DOHH2 (cell line): Measurements from ENCODE around the gene MLXIP.
A peak's percentile ranks its signal among the peaks of the same experiment; 100 is the strongest.

ENCODE experiments used
- H3F3A ChIP-seq: fragments of 200-600 bp; sonication (generic), shearing (Covaris generic); 2 replicates; pipeline ENCODE4 v1.6.0; 2016; ENCODE audit warnings: antibody characterized with exemption, mild to moderate bottlenecking; ENCODE audit not compliant: control insufficient read depth, insufficient read depth
- H3K27ac ChIP-seq: fragments of 200-600 bp; sonication (generic); 2 replicates; pipeline ENCODE4 v1.5.1; 2014; ENCODE audit warnings: low read depth, mild to moderate bottlenecking, low read length, moderate library complexity
- H3K27me3 ChIP-seq: fragments of 200-600 bp; sonication (generic); 2 replicates; pipeline ENCODE4 v1.6.1; 2014; ENCODE audit warnings: mild to moderate bottlenecking, low read length, mixed read lengths; ENCODE audit not compliant: control insufficient read depth
- H3K36me3 ChIP-seq: fragments of 200-600 bp; sonication (generic); 2 replicates; pipeline ENCODE4 v1.6.1; 2014; ENCODE audit warnings: mild to moderate bottlenecking, low read length, moderate library complexity, mixed read lengths; ENCODE audit not compliant: control insufficient read depth
- H3K4me1 ChIP-seq: fragments of 200-600 bp; sonication (generic); 2 replicates; pipeline ENCODE4 v1.6.1; 2014; ENCODE audit warnings: mild to moderate bottlenecking, low read length, mixed read lengths; ENCODE audit not compliant: control insufficient read depth
- H3K4me2 ChIP-seq: fragments of 200-600 bp; sonication (generic); 2 replicates; pipeline ENCODE4 v1.6.0; 2014; ENCODE audit warnings: mild to moderate bottlenecking, low read length, moderate library complexity
- H3K4me3 ChIP-seq: fragments of 200-600 bp; sonication (generic); 2 replicates; pipeline ENCODE4 v1.5.1; 2014; ENCODE audit warnings: mild to moderate bottlenecking, low read length, mixed read lengths
- H3K79me2 ChIP-seq: fragments of 200-600 bp; sonication (generic); 2 replicates; pipeline ENCODE4 v1.6.1; 2014; ENCODE audit warnings: mild to moderate bottlenecking, low read length, mixed read lengths; ENCODE audit not compliant: control insufficient read depth
- H3K9me2 ChIP-seq: fragments of 200-600 bp; sonication (generic); replicated peaks from 2 replicates; pipeline ENCODE4 v1.6.1; 2014; ENCODE audit warnings: mild to moderate bottlenecking, low read length, mixed read lengths; ENCODE audit not compliant: control insufficient read depth
- H3K9me3 ChIP-seq: fragments of 200-600 bp; sonication (generic); 2 replicates; pipeline ENCODE4 v1.6.1; 2014; ENCODE audit warnings: antibody characterized with exemption, low read length, mixed read lengths; ENCODE audit not compliant: control insufficient read depth, insufficient read depth
- H4K20me1 ChIP-seq: fragments of 200-600 bp; sonication (generic); 2 replicates; pipeline ENCODE4 v1.6.0; 2014; ENCODE audit warnings: low read depth, mild to moderate bottlenecking, antibody characterized with exemption, low read length, moderate library complexity; ENCODE audit not compliant: control insufficient read depth, insufficient read depth
- EZH2phosphoT487 ChIP-seq: fragments of 200-600 bp; sonication (generic); IDR thresholded peaks from 2 replicates; pipeline ENCODE4 v1.6.1; 2017; ENCODE audit warnings: borderline replicate concordance, mild to moderate bottlenecking, antibody characterized with exemption, low read length, moderate library complexity, mixed read lengths
- TF ChIP-seq, protein P1 (sequence below): fragments of 200-600 bp; sonication (generic); IDR thresholded peaks from one replicate; pipeline ENCODE4 v1.5.1; 2014; ENCODE audit warnings: antibody characterized with exemption, mild to moderate bottlenecking, low read depth, low read length; ENCODE audit not compliant: poor library complexity, severe bottlenecking

Gene MLXIP

DNA sequence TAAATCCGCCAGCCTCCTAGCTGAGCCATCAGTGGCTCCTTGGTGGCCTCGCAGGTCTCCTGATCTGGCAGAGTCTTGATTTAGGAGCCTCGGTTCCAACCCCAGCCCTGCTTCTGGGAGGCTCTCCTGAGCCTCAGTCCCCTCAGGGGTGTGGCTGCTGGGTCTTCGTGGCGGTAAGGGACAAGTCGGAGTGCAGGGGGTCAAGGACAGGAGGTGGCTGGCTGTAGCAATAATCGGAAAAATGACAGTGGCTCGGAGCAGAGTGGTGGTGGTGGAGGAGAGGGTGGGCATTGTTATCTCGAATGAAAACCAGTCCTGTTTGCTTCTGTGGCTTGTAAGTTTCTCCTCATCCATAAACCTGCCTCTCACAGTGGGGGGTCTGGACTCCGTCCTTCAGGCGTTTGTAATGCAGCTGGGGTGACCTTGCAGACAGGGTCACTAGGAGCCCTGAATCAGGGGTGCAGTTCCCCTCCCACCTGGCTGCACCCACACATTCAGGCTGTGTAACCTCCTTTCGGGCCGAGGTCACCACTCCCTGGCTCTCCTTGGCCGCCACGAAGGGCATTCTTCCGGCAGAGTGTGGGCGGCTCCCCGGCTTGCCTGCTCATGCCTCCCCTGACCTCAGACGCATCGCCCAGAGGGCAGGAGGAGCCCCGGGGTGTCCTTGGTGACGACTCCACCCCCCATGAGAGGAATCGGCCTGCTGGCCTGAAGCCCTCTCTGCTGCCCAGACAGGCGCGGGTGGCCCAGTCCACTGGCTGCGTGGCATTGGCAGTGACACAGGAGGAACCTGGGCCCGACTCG, 48.7 kb upstream of the MLXIP start:
- H3K4me2 ChIP-seq = peak overlapping the region; percentile 72
- H3K4me3 ChIP-seq = peak overlapping the region; percentile 74
- peaks cover 86% of the 10 kb centered on the region for H3K36me3 ChIP-seq
- peaks cover 100% of the 10 kb centered on the region for H3K79me2 ChIP-seq
- H3F3A ChIP-seq = peaks cover 26% of the 10 kb centered on the region
- H3K9me3 ChIP-seq = no peaks in the 10 kb centered on the region
- H3K9me2 ChIP-seq = no peaks in the 10 kb centered on the region
- no peaks in the 10 kb centered on the region for H3K27me3 ChIP-seq
- TF ChIP-seq, protein P1, sequence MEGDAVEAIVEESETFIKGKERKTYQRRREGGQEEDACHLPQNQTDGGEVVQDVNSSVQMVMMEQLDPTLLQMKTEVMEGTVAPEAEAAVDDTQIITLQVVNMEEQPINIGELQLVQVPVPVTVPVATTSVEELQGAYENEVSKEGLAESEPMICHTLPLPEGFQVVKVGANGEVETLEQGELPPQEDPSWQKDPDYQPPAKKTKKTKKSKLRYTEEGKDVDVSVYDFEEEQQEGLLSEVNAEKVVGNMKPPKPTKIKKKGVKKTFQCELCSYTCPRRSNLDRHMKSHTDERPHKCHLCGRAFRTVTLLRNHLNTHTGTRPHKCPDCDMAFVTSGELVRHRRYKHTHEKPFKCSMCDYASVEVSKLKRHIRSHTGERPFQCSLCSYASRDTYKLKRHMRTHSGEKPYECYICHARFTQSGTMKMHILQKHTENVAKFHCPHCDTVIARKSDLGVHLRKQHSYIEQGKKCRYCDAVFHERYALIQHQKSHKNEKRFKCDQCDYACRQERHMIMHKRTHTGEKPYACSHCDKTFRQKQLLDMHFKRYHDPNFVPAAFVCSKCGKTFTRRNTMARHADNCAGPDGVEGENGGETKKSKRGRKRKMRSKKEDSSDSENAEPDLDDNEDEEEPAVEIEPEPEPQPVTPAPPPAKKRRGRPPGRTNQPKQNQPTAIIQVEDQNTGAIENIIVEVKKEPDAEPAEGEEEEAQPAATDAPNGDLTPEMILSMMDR = no peak
- TF ChIP-seq EZH2phosphoT487 = no peak
- peaks cover 15% of the 10 kb centered on the region for H4K20me1 ChIP-seq
- peak overlapping the region; percentile 99 for H3K27ac ChIP-seq
- H3K4me1 ChIP-seq = peaks cover 80% of the 10 kb centered on the region

DNA sequence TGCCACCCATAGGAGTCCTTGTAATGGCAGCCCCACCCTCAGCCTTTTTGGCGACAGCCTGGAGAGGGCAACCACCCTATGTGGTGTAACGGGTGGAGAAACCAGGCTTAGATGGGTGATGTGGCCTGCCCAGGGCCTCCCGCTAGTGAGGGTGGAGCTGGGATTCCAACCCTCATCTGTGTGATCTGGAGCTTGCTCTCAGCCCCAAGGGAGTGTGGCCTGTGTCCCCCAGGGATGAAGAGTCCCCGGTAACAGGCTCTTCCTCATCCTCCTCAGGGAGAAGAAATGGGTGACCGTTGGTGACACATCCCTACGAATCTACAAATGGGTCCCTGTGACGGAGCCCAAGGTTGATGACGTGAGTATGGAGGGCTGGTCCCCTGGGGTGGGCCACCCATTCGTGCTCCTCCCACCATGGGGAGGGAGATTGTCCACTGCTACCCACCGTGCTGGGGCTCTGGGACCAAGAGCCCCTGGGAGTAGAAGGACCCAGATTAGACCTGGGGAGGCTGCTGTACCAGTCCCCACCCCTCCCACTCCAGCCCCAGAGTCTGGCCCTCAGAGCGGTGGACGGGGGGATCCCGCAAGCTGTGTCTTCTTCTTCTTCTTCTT, 48.0 kb upstream of the MLXIP start:
- Histone ChIP-seq H3K4me2 (peak overlapping the region; percentile 72), H3K79me2 (peaks cover 100% of the 10 kb centered on the region), H4K20me1 (peaks cover 15% of the 10 kb centered on the region)

DNA sequence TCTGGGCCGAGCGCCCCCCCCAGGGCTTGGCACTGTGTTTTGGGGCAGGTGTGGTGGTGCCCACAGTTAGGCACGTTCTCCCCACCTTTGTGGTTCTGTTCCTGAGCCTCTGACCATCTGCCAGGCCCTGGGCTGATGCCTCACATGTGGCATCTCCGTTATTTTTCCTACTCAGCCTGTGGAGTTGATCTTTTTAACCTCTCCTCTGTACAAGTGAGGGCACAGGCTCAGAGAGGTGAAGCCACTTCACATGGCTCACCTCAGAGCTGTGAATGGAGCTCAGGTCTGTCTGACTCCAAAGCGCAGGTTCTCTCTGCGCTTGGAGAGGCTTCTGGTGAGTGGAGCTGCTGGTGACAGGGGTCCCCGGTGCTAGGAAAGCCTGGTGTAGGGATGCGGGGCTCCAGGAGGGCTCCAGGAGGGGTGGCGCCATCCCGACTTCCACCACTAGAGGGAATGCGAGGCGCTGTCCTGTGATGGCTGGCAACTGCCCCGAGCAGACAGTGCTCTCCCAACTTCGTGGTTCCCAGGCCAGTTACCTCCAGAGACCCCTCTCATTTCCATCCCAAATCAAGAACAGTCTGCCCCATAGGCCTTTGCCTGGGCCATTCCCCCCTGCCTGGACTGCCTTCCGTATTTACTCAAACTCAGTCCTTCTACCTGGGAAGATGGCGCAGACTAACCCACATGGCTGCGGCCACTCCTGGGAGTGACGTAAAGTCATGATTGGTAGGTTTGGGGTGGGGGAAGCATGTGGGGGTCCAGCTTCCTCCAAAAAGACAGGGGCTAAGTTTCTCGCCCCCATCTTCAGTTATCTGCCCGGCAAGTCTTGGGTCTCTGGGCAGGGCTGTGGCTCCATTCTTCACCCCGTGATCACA, 47.0 kb upstream of the MLXIP start:
- peak overlapping the region; percentile 99 for H3K27ac ChIP-seq
- peaks cover 63% of the 10 kb centered on the region for H3K4me1 ChIP-seq
- H3K79me2 ChIP-seq = peaks cover 100% of the 10 kb centered on the region
- peaks cover 15% of the 10 kb centered on the region for H4K20me1 ChIP-seq
- peak overlapping the region; percentile 72 for H3K4me2 ChIP-seq
- peaks cover 95% of the 10 kb centered on the region for H3K36me3 ChIP-seq
- H3F3A ChIP-seq = peaks cover 22% of the 10 kb centered on the region
- H3K4me3 ChIP-seq = peak overlapping the region; percentile 40
- no peaks in the 10 kb centered on the region for H3K9me2 ChIP-seq
- TF ChIP-seq EZH2phosphoT487 = no peak
- TF ChIP-seq, protein P1 = peak; percentile 92
- no peaks in the 10 kb centered on the region for H3K9me3 ChIP-seq
- H3K27me3 ChIP-seq = no peaks in the 10 kb centered on the region

More for the DNA sequence above, 48.0 kb upstream of the MLXIP start:
- Histone ChIP-seq H3K4me1 (peaks cover 73% of the 10 kb centered on the region), H3K36me3 (peaks cover 89% of the 10 kb centered on the region), H3K9me2 (no peaks in the 10 kb centered on the region), H3K27ac (peak overlapping the region; percentile 99), H3K27me3 (no peaks in the 10 kb centered on the region), H3K9me3 (no peaks in the 10 kb centered on the region), H3K4me3 (peak overlapping the region; percentile 74), H3F3A (peaks cover 22% of the 10 kb centered on the region)
- no peak for TF ChIP-seq EZH2phosphoT487
- TF ChIP-seq, protein P1 = no peak
